HG02623 (cell line): ENCODE results near the gene TENT5C.

Experiments
- ATAC-seq: cut with Tn5 transposase; IDR thresholded peaks from one replicate; pipeline ENCODE4 v1.9.1; 2021; ENCODE audit warnings: moderate library complexity; ENCODE audit not compliant: unreplicated experiment

The TENT5C gene

DNA sequence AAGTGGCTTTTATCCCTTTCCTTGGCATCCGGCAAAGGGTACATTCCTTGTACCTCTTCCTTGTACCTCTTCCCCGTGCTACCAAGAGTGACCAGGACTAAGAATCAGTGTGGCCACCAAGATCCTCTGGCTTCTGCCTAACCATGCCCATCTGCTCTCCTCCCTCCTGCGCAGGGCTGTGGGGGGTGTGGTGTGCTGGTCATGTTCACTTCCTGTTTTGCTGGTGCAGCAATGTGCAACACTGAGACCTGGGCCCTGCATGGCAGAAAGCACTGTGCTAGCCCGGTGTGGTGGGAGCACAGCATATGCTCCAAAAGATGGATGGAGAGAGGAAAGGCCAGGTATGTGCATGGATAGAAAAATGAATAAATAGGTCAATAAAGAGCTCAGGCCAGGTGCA lies 33.3 kb upstream of the TENT5C start:
- no peak for ATAC-seq

DNA sequence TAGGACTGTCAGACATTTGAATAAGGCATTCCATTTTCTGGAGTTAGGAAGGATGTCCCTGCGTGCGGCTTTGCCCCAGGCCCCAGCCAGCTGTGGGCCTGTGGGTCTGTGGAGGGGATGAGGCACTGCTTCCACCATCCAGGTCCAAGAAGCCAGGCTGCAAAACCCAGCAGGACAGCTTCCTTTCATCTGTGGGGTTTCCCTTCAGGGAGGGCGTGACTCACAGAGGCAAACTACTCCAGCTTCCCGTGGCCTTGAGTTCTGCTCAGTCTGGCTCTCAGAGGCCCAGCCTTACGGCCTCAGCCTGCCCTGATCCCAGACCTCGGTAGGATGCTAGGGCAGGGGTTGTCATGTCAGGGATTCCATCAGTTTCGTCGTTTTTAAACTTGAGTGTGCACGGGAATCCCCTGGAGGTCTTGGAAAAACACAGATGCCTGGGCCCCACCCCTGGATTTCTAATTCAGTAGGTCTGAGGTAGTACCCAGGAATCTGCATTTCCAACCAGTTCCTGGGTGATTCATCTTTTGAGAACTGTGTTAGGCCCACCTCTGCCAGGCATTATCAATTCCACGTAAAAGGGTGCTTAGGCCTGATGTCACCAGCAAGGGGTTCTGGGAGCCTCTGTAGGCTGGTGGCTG lies 32.3 kb upstream of the TENT5C start:
- ATAC-seq, result no peak

GRCh38 chr1:117574161-117574835 lies 31.6 kb upstream of the TENT5C start:
- no peak for ATAC-seq

- ATAC-seq, result no peak
Observed at GRCh38 chr1:117575586-117576225, 30.1 kb upstream of the TENT5C start.

DNA sequence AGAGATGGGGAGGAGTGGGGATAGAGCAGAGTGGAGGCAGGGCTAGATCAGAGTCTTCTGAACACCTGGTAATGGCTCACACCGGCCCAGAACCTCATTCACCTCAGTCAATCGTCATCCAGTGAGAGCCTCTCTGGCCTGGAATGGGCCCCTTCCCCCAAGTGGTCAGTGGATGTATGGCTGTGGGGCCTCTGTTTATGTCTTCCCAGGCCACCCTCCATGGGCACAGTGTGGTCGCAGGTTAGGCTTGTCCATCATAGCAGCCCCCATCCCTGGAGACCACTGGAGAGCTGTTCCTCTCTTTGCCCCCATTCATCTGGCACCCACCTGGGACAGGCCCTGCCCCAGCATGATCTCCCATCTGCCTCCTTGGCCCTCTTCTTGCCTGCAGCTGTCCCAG lies 29.6 kb upstream of the TENT5C start:
- no peak for ATAC-seq

DNA sequence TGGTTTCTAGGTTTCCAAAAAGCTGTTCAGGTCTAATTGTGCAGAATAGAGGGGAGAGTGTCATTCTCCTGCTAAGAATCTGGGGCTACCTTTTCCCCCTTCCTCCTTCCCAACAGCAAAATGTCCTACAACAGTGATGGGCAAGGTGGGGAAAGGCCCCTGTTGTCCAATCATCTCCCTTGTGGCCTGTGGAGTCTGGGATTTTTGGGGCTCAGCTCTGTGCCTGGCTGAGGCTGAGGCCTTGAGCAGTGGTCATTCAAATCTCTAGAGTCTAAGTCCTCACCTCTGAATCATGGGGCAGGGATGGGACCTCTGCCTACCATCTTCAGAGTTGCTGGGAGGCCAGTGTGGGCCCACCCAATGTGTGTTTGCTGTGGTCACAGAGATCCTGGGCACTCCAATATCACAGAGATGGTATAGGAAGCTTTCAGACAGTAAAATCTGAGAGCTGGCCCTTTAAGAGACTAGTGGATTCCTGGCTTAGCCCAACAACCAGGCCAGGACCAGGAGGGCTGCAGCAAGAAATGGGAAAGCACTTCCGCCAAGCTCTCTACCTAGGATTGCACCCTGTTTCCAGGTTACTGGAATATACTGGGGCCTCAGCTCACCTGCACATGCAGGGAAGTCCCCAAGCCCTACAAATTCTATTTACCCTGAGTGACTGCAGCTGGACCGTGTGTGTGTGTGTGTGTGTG lies 28.5 kb upstream of the TENT5C start:
- no peak for ATAC-seq

DNA sequence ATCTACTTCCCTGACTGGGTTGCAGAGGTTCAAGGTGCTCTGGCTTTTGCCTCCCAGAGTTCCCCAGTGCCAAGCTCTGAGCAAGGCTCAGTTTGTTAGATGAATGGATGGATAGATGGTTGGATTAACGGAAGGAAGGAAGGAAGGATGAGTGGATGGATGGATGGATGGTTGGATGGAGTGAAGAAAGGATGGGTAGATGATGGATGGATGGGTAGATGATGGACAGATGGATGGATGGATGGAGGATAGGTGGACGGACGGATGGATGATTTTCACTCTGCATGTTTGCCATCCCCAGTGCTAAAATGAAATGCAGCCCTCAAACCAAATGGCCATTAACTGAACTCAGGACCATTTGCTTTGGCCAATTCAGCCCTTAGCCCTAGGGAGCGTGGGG lies 27.4 kb upstream of the TENT5C start:
- no peak for ATAC-seq

- no peak for ATAC-seq
Observed at GRCh38 chr1:117579221-117579906, 26.5 kb upstream of the TENT5C start.

DNA sequence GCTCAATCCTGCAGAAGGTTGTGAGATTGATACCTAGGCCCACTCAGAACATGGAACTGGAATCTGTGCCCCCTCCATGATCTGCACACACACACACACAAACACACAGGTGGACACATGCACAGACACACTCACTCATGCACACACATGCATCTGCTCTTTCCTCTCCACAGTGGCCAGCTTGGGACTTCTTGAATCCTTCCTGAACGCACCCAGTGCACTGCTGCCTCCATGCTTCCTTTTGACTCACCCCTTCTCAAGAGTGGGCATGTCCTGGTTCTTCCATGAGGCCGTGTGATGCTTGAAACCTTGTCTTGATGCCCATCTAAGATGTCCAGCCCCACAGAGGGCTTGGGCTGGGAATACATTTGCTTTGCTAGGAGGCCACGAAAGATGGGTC lies 25.4 kb upstream of the TENT5C start:
- no peak for ATAC-seq

GRCh38 chr1:117580882-117581281 lies 25.0 kb upstream of the TENT5C start:
- no peak for ATAC-seq

DNA sequence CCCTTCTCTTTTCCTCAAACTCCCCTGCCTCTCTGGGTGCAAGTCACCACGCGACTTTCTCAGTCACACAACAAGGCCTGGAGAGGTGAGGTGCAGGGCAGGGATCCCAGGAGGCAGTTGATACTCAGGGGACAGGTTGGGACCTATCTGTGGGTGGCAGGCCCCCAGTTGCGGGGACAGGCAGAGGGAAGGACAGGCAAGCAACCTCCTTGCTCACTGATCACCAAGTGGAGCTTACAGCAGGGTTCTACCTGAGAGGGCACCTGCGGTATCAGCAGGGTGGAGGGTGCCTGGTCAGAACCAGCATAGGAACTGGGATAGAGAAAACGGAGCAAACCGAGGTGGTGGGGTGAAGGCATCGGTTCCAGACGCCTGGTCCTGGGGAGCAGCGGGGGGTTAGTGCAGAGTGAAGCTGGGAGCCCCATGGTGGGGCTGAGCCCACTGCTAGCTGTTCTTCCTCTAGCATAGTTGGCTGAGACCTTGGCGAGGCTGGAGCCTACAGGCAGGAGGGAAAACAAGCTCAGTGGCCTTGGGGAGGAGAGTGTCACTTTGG lies 24.4 kb upstream of the TENT5C start:
- no peak for ATAC-seq

DNA sequence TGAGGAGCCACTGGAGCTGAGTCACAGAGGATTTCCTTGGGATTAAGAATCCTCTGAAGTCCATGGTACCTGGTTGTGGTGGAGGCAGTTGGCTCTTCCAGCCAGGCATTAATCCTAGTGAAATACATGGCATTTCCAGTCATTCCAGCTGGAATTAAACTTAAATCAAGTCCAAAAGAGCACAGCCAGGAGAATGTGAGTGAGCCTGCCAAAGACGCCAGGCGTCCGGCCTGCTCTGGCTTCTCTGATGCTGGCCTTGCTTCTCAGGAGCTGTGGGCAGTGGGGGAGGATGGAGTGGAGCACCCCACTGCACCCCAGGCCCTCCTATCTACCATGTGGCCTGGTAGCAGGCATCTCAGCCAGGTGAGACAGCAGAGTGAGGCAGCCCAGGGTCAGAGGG lies 23.4 kb upstream of the TENT5C start:
- no peak for ATAC-seq

DNA sequence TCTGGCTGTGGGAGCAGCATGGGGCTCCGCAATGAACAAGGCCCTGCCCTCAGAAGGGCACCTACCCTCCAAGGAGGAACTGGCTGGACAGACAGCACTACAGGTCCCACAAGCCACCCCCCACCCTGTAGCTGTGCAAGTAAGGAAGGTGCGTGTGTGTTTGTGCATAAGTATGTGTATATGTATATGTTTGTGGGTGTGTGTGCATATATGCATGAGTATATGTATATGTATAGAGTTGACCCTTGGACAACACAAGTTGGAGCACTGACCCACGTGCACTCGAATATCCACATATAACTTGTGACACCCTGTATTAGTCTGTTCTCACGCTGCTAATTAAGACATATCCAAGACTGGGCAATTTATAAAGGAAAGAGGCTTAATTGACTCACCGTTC lies 22.6 kb upstream of the TENT5C start:
- no peak for ATAC-seq

DNA sequence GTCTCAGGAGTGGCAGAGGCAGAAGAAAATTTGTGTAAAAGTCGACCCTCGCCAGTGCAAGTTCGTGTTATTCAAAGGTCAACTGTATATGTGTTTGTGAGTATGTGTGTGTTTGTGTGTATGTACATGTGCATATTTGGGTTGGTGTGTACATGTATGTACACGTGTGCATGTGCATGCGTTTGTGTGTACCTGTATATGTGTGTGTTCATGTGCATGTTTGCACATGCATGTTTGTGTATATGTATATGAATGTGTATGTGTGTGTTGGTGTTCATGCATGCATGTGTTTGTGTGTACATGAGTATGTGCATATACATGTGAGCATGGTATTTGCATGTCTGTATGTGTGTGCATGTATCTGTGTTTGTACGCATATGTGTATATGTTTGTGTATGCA lies 21.7 kb upstream of the TENT5C start:
- no peak for ATAC-seq

DNA sequence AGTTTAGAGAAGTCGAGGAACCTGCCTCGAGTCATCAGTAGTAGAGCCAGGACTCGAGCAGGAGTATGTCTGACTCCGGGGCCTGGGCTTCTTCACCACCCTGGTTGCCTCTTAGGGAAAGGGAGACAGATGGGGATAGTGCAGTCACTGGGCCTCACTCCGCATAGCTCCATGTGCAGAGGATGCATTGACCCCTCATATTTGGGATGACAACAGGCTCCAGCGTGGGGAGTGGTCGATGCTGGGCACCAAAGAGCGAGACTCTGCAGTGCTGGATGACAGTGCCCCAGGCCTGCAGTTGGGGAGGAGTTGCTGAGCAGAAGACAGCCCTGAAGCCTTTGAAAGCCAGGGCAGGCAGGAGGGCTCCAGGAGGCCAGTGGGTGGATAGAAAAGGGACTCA lies 20.8 kb upstream of the TENT5C start:
- ATAC-seq, result no peak

DNA sequence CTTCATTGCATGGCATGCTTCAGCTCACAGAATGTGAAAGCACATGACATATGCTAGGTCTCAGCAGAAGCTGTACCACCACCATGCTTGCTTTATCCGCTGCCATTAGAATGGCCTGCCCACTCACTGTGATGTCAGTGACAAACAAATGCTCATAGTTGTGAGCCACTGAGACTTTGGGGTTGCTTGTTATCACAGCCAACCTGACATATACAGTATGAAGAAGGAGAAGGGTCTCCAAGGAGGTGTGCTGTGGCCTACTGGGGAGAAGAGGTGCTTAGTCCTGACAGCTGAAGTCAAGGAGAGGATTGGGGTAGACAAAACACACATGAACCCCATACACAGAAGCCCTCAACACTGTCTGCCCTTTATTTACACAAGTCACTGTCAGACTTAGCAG lies 19.5 kb upstream of the TENT5C start:
- no peak for ATAC-seq

DNA sequence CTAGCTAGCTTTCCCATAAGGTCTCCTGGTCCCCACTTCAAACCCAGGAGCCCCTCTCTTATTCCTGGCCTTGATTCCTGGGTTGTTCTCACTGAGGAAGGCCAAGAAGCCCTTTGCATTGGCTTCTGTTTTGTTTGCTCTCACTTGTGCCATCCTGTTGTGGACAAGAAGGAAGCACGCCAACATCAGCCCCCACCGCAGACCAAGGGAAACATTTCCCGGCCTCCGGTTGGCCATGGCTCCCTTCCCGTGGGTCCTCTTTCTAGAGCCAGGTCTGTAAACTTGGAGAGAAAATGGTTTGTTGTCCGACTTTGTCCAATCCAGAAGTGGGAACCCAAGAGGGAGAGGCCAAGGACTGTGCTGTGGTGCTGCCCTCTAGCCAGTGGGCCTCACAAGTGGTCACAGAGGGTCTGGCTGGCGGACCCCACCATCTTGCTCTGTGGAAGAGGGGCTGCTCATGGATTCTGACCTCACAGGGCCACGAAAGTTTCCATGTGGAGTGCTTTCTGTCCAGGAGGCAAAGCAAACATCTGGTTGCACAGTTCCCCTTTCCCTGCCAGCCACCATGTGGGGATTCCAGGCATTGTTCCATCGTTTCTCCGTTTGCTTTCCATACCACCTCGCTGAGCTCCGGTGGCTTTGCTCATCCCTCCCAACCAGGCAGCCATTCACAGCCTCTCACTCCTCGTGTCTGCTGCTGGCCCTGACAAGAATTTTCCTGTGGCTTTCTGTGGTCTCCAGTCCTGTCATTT lies 18.9 kb upstream of the TENT5C start:
- ATAC-seq, result no peak

- ATAC-seq, result no peak
Observed at GRCh38 chr1:117587499-117588356, 18.1 kb upstream of the TENT5C start.

DNA sequence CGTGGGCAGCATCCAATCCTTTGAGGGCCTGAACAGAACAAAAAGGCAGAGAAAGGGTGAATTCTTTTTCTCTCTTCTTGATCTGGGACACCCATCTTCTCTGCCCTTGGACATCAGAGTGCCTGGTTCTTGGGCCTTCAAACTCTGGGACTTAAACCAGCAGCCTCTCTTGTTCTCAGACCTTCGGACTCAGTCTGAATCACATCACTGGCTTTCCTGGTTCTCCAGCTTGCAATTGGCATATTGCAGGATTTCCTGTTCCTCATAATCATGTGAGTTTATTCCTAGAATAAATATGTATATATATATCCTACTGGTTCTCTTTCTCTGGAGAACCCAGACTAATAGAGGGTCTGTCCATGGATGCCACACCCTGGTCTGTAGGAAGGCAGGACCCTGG lies 16.3 kb upstream of the TENT5C start:
- ATAC-seq, result no peak
